ENCODE data around the gene FOXC1.

DNA sequence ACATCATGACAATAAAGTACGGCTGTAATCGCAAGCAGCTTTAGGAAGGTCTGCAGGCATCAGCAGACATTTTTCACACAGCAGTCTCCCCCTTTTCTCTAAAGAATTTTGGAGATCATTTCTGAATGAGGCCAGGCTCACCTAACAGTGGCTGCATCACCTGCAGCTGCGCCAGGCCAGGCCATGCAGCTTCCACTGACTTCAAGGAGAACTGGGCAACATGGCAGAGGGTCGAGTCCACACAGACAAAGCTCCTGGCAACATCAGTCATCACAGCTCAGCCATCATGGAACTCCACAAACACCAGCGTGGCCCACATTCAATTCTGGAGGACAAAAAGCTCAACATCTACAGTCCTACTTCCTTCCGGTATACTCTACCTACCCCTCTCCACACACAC is 17.8 kb upstream of the FOXC1 start:
- TF ChIP-seq, protein P1, sequence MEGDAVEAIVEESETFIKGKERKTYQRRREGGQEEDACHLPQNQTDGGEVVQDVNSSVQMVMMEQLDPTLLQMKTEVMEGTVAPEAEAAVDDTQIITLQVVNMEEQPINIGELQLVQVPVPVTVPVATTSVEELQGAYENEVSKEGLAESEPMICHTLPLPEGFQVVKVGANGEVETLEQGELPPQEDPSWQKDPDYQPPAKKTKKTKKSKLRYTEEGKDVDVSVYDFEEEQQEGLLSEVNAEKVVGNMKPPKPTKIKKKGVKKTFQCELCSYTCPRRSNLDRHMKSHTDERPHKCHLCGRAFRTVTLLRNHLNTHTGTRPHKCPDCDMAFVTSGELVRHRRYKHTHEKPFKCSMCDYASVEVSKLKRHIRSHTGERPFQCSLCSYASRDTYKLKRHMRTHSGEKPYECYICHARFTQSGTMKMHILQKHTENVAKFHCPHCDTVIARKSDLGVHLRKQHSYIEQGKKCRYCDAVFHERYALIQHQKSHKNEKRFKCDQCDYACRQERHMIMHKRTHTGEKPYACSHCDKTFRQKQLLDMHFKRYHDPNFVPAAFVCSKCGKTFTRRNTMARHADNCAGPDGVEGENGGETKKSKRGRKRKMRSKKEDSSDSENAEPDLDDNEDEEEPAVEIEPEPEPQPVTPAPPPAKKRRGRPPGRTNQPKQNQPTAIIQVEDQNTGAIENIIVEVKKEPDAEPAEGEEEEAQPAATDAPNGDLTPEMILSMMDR (conservative IDR thresholded peaks at IDR 0.05; ENCODE audit: low read depth in 2 of 2): no peak
- TF ChIP-seq JUNB (IDR thresholded peaks at IDR 0.05; ENCODE audit: unreplicated experiment) (no peak), EZH2 (IDR thresholded peaks at IDR 0.05; ENCODE audit: low read depth, unreplicated experiment) (no peak), POLR2AphosphoS5 (IDR thresholded peaks at IDR 0.05; ENCODE audit: low read depth) (no peak), EZH2phosphoT487 (IDR thresholded peaks at IDR 0.05; ENCODE audit: unreplicated experiment) (no peak), NANOG (IDR thresholded peaks at IDR 0.05; ENCODE audit: borderline replicate concordance) (no peak), CREB1 (CRISPR knock-in tag; IDR thresholded peaks at IDR 0.05; ENCODE audit: low read depth) (no peak), ZNF114 (CRISPR knock-in tag; IDR thresholded peaks at IDR 0.05) (no peak)
- TF ChIP-seq, protein P2, sequence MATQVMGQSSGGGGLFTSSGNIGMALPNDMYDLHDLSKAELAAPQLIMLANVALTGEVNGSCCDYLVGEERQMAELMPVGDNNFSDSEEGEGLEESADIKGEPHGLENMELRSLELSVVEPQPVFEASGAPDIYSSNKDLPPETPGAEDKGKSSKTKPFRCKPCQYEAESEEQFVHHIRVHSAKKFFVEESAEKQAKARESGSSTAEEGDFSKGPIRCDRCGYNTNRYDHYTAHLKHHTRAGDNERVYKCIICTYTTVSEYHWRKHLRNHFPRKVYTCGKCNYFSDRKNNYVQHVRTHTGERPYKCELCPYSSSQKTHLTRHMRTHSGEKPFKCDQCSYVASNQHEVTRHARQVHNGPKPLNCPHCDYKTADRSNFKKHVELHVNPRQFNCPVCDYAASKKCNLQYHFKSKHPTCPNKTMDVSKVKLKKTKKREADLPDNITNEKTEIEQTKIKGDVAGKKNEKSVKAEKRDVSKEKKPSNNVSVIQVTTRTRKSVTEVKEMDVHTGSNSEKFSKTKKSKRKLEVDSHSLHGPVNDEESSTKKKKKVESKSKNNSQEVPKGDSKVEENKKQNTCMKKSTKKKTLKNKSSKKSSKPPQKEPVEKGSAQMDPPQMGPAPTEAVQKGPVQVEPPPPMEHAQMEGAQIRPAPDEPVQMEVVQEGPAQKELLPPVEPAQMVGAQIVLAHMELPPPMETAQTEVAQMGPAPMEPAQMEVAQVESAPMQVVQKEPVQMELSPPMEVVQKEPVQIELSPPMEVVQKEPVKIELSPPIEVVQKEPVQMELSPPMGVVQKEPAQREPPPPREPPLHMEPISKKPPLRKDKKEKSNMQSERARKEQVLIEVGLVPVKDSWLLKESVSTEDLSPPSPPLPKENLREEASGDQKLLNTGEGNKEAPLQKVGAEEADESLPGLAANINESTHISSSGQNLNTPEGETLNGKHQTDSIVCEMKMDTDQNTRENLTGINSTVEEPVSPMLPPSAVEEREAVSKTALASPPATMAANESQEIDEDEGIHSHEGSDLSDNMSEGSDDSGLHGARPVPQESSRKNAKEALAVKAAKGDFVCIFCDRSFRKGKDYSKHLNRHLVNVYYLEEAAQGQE (IDR thresholded peaks at IDR 0.05; ENCODE audit: unreplicated experiment): no peak
